ENCODE measurements around the gene DYNC2I2. TPM values are rescaled to one million over a fixed set of nuclear protein-coding genes. Genes with fewer than 3 reads are reported as not detected.
"Not testable (repeated sequence)": the region's sequence is repeated elsewhere in the genome, so short reads cannot be mapped to it uniquely, and the experiment has no call there.

DYNC2I2 gene
- polyA plus RNA-seq, 1 donor from 2014 or later: 82.5 TPM

DNA sequence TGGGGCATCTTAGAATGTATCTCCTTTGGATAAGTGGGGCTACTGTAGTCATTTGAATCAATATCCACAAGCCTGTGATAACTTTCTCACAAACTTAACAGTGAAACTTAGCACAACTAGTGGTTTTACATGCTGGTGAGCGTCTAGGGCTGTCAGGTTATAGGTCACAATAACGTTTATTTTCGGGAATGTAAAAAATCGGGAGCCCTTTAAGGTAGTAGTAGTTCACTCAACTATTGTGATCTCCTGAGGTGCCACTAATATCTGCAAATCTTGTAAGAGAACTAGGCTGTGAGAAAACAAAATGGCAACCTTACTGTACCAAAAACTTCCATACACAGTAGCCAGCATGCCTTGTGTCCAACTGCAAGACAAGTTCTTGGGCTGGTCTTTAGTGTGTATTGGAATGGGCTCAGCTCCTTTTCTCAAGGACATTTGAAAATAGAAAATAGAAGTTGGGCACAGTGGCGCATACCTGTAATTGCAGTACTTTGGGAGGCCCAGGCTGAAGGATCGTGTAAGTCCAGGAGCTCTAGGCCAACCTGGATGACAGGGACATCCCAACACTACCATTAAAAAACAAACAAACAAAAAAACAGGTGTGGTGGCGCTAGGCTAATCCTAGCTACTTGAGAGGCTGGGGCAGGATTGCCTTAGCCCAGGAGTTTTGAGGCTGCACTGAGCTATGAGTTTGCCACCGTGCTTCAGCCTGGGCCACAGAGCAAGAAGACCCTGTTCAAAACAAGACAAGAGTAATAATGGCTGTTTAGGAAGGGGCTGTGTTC is 40.5 kb upstream of the DYNC2I2 start:
- no peaks in the 10 kb centered on the region for H3K9me3 ChIP-seq (ENCODE audit: low read length)
- H4K20me1 ChIP-seq (ENCODE audit: insufficient read depth): no peaks in the 10 kb centered on the region
- peaks cover under 1% of the 10 kb centered on the region for H3K27me3 ChIP-seq (ENCODE audit: insufficient read depth, low read depth, low read length)
- no peak overlapping the region for H3K4me3 ChIP-seq (ENCODE audit: low read length)
- no peak overlapping the region for H3K4me2 ChIP-seq (ENCODE audit: low read length)
- no peak overlapping the region for H3K27ac ChIP-seq (ENCODE audit: low read length)
- no peaks in the 10 kb centered on the region for H3K9me2 ChIP-seq (ENCODE audit: insufficient read depth, low read length)
- peaks cover 8% of the 10 kb centered on the region for H3K36me3 ChIP-seq (ENCODE audit: insufficient read depth, low read length)
- H3F3A ChIP-seq (ENCODE audit: insufficient read depth, low read length, poor library complexity, severe bottlenecking): no peaks in the 10 kb centered on the region
- H3K9ac ChIP-seq (ENCODE audit: low read length): no peak overlapping the region
- H2AFZ ChIP-seq (ENCODE audit: low read depth, low read length): no peak overlapping the region
- TF ChIP-seq TAF1 (IDR thresholded peaks at IDR 0.05; ENCODE audit: low read depth): no peak
- TF ChIP-seq, protein P1, sequence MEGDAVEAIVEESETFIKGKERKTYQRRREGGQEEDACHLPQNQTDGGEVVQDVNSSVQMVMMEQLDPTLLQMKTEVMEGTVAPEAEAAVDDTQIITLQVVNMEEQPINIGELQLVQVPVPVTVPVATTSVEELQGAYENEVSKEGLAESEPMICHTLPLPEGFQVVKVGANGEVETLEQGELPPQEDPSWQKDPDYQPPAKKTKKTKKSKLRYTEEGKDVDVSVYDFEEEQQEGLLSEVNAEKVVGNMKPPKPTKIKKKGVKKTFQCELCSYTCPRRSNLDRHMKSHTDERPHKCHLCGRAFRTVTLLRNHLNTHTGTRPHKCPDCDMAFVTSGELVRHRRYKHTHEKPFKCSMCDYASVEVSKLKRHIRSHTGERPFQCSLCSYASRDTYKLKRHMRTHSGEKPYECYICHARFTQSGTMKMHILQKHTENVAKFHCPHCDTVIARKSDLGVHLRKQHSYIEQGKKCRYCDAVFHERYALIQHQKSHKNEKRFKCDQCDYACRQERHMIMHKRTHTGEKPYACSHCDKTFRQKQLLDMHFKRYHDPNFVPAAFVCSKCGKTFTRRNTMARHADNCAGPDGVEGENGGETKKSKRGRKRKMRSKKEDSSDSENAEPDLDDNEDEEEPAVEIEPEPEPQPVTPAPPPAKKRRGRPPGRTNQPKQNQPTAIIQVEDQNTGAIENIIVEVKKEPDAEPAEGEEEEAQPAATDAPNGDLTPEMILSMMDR (IDR thresholded peaks at IDR 0.05; ENCODE audit: poor library complexity, severe bottlenecking): no peak
- TF ChIP-seq, protein P2, sequence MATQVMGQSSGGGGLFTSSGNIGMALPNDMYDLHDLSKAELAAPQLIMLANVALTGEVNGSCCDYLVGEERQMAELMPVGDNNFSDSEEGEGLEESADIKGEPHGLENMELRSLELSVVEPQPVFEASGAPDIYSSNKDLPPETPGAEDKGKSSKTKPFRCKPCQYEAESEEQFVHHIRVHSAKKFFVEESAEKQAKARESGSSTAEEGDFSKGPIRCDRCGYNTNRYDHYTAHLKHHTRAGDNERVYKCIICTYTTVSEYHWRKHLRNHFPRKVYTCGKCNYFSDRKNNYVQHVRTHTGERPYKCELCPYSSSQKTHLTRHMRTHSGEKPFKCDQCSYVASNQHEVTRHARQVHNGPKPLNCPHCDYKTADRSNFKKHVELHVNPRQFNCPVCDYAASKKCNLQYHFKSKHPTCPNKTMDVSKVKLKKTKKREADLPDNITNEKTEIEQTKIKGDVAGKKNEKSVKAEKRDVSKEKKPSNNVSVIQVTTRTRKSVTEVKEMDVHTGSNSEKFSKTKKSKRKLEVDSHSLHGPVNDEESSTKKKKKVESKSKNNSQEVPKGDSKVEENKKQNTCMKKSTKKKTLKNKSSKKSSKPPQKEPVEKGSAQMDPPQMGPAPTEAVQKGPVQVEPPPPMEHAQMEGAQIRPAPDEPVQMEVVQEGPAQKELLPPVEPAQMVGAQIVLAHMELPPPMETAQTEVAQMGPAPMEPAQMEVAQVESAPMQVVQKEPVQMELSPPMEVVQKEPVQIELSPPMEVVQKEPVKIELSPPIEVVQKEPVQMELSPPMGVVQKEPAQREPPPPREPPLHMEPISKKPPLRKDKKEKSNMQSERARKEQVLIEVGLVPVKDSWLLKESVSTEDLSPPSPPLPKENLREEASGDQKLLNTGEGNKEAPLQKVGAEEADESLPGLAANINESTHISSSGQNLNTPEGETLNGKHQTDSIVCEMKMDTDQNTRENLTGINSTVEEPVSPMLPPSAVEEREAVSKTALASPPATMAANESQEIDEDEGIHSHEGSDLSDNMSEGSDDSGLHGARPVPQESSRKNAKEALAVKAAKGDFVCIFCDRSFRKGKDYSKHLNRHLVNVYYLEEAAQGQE (IDR thresholded peaks at IDR 0.05; ENCODE audit: borderline replicate concordance): no peak
- no peak for TF ChIP-seq EP300 (conservative IDR thresholded peaks at IDR 0.05; ENCODE audit: poor library complexity, severe bottlenecking)
- no peak for TF ChIP-seq EZH2 (IDR thresholded peaks at IDR 0.05; ENCODE audit: borderline replicate concordance, insufficient read depth, low read length, poor library complexity, severe bottlenecking)
- no peak for TF ChIP-seq SMC3 (conservative IDR thresholded peaks at IDR 0.05; ENCODE audit: poor library complexity)
- no peak for TF ChIP-seq POLR2AphosphoS5 (IDR thresholded peaks at IDR 0.05)
- no peak for TF ChIP-seq RAD21 (conservative IDR thresholded peaks at IDR 0.05)
- no peak for TF ChIP-seq MXI1 (conservative IDR thresholded peaks at IDR 0.05; ENCODE audit: poor library complexity, severe bottlenecking)
- peaks cover 14% of the 10 kb centered on the region for H3K79me2 ChIP-seq (replicated peaks; ENCODE audit: insufficient read depth, low read length)

DNA sequence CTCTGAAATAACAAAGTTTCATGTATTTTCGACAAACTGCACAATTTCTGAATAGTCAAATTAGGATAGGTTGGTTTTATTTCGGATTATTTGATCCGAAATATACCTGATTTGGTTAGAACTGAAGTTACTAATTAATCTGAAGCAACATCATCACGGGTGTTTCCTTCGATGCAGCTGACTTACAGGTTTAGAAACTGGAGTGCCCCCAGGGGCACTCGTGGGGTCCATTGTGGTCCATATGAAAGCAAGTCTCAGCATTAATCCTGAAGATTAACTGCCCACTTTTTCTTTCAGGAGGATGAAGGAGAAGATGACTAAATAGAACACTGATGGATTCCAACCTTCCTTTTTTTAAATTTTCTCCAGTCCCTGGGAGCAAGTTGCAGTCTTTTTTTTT is 37.7 kb upstream of the DYNC2I2 start:
- Histone ChIP-seq H3K27ac (ENCODE audit: low read length) (no peak overlapping the region), H3F3A (ENCODE audit: insufficient read depth, low read length, poor library complexity, severe bottlenecking) (no peaks in the 10 kb centered on the region), H3K36me3 (ENCODE audit: insufficient read depth, low read length) (peaks cover 8% of the 10 kb centered on the region), H3K9me3 (ENCODE audit: low read length) (no peaks in the 10 kb centered on the region), H3K27me3 (ENCODE audit: insufficient read depth, low read depth, low read length) (no peaks in the 10 kb centered on the region), H3K4me3 (ENCODE audit: low read length) (no peak overlapping the region), H3K9me2 (ENCODE audit: insufficient read depth, low read length) (no peaks in the 10 kb centered on the region), H3K79me2 (replicated peaks; ENCODE audit: insufficient read depth, low read length) (peaks cover 35% of the 10 kb centered on the region), H3K9ac (ENCODE audit: low read length) (no peak overlapping the region), H4K20me1 (ENCODE audit: insufficient read depth) (peaks cover 4% of the 10 kb centered on the region), H2AFZ (ENCODE audit: low read depth, low read length) (no peak overlapping the region), H3K4me2 (ENCODE audit: low read length) (no peak overlapping the region)
- TF ChIP-seq TAF1 (IDR thresholded peaks at IDR 0.05; ENCODE audit: low read depth): no peak
- no peak for TF ChIP-seq MXI1 (conservative IDR thresholded peaks at IDR 0.05; ENCODE audit: poor library complexity, severe bottlenecking)
- TF ChIP-seq SMC3 (conservative IDR thresholded peaks at IDR 0.05; ENCODE audit: poor library complexity): no peak
- TF ChIP-seq, protein P1 (IDR thresholded peaks at IDR 0.05; ENCODE audit: poor library complexity, severe bottlenecking): no peak
- no peak for TF ChIP-seq EZH2 (IDR thresholded peaks at IDR 0.05; ENCODE audit: borderline replicate concordance, insufficient read depth, low read length, poor library complexity, severe bottlenecking)
- no peak for TF ChIP-seq RAD21 (conservative IDR thresholded peaks at IDR 0.05)
- TF ChIP-seq, protein P2 (IDR thresholded peaks at IDR 0.05; ENCODE audit: borderline replicate concordance): no peak

DNA sequence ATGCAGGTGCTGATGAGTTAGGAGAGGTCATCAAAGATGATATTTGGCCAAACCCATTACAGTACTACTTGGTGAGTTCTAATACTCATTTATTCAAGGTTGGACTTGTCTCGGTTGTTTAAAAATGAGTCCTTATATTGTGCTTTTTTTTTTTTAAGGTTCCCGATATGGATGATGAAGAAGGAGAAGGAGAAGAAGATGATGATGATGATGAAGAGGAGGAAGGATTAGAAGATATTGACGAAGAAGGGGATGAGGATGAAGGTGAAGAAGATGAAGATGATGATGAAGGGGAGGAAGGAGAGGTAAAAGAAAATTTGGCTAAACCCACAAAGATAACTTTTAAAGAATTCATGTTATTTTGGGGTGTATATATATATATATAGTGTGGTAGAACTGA is 37.1 kb upstream of the DYNC2I2 start:
- not testable (repeated sequence) for H2AFZ ChIP-seq (ENCODE audit: low read depth, low read length); H3K36me3 ChIP-seq (ENCODE audit: insufficient read depth, low read length); H3K4me2 ChIP-seq (ENCODE audit: low read length); H3K27me3 ChIP-seq (ENCODE audit: insufficient read depth, low read depth, low read length); H3K4me3 ChIP-seq (ENCODE audit: low read length); H3K9ac ChIP-seq (ENCODE audit: low read length); H3K9me3 ChIP-seq (ENCODE audit: low read length); H4K20me1 ChIP-seq (ENCODE audit: insufficient read depth); H3F3A ChIP-seq (ENCODE audit: insufficient read depth, low read length, poor library complexity, severe bottlenecking); H3K27ac ChIP-seq (ENCODE audit: low read length); H3K9me2 ChIP-seq (ENCODE audit: insufficient read depth, low read length)
- H3K79me2 ChIP-seq (replicated peaks; ENCODE audit: insufficient read depth, low read length): peaks cover 35% of the 10 kb centered on the region
